Neural progenitor cell (in vitro differentiated cells): Measurements from ENCODE around the gene NCOR2. TPM values are rescaled to one million over a fixed set of nuclear protein-coding genes. Genes with fewer than 3 reads are reported as not detected.
A peak's percentile ranks its signal among the peaks of the same experiment; 100 is the strongest.

Experiments used
- DNase-seq: peaks from one replicate; pipeline ENCODE4 v3.0.0-alpha.2; 2016; ENCODE audit warnings: low spot score
- H2AFZ ChIP-seq: fragments of 200-600 bp; sonication (generic); replicated peaks from 2 replicates; pipeline ENCODE4 v1.6.1; 2016; ENCODE audit warnings: antibody characterized with exemption
- H3F3A ChIP-seq: fragments of 200-600 bp; sonication (generic); 2 replicates; pipeline ENCODE4 v1.6.1; 2016; ENCODE audit warnings: antibody characterized with exemption, low read depth
- H3K27ac ChIP-seq: fragments of 200-600 bp; sonication (generic); 2 replicates; pipeline ENCODE4 v1.5.1; 2016; ENCODE audit warnings: mild to moderate bottlenecking
- H3K27me3 ChIP-seq: fragments of 200-600 bp; sonication (generic); 2 replicates; pipeline ENCODE4 v1.6.1; 2016; ENCODE audit warnings: mild to moderate bottlenecking, moderate library complexity
- H3K36me3 ChIP-seq: fragments of 200-600 bp; sonication (generic); 2 replicates; pipeline ENCODE4 v1.5.1; 2016
- H3K4me1 ChIP-seq: fragments of 200-600 bp; sonication (generic); 2 replicates; pipeline ENCODE4 v1.6.1; 2016; ENCODE audit warnings: mixed run types
- H3K4me2 ChIP-seq: fragments of 200-600 bp; sonication (generic); 2 replicates; pipeline ENCODE4 v1.6.1; 2016
- H3K4me3 ChIP-seq: fragments of 200-600 bp; sonication (generic); 2 replicates; pipeline ENCODE4 v1.5.1; 2016
- H3K79me2 ChIP-seq: fragments of 200-600 bp; sonication (generic); 2 replicates; pipeline ENCODE4 v1.6.1; 2016; ENCODE audit warnings: low read depth
- H3K9ac ChIP-seq: fragments of 200-600 bp; sonication (generic); 2 replicates; pipeline ENCODE4 v1.6.1; 2016
- H3K9me3 ChIP-seq: fragments of 200-600 bp; sonication (generic); 2 replicates; pipeline ENCODE4 v1.5.1; 2016; ENCODE audit warnings: low read depth
- H4K20me1 ChIP-seq: fragments of 200-600 bp; sonication (generic); 2 replicates; pipeline ENCODE4 v1.6.1; 2016; ENCODE audit warnings: low read depth
- H3K27ac Mint-ChIP-seq: 3 replicates; pipeline ENCODE4 v1.8.0; 2021; ENCODE audit warnings: mixed read lengths
- H3K27me3 Mint-ChIP-seq: 2 replicates; pipeline ENCODE4 v1.8.0; 2022; ENCODE audit warnings: low read depth, mild to moderate bottlenecking, inconsistent platforms, moderate library complexity, mixed read lengths; ENCODE audit not compliant: insufficient read depth
- H3K36me3 Mint-ChIP-seq: 3 replicates; pipeline ENCODE4 v1.8.0; 2021; ENCODE audit warnings: mixed read lengths
- H3K4me1 Mint-ChIP-seq: 3 replicates; pipeline ENCODE4 v1.8.0; 2021; ENCODE audit warnings: mixed read lengths
- H3K4me3 Mint-ChIP-seq: 3 replicates; pipeline ENCODE4 v1.8.0; 2021; ENCODE audit warnings: mild to moderate bottlenecking, moderate library complexity, mixed read lengths
- H3K9me3 Mint-ChIP-seq: 3 replicates; pipeline ENCODE4 v1.8.0; 2020; ENCODE audit warnings: mixed read lengths
- CTCF ChIP-seq: fragments of 200-600 bp; sonication (generic); IDR thresholded peaks from 2 replicates; pipeline ENCODE4 v1.5.1; 2017; ENCODE audit warnings: antibody characterized with exemption, mild to moderate bottlenecking
- EZH2 ChIP-seq: fragments of 200-600 bp; sonication (generic); IDR thresholded peaks from 2 replicates; pipeline ENCODE4 v1.6.1; 2017; ENCODE audit warnings: antibody characterized with exemption, mild to moderate bottlenecking, moderate library complexity
- EZH2phosphoT487 ChIP-seq: fragments of 200-600 bp; sonication (generic); IDR thresholded peaks from 2 replicates; pipeline ENCODE4 v1.6.1; 2017; ENCODE audit warnings: antibody characterized with exemption
- total RNA-seq: library from RNA; depleted of rRNA; stranded (reverse); fragments of >200 nt; gene quantifications from 2 replicates; pipeline ENCODE4 v1.2.3, GENCODE V29; 2015; ENCODE audit warnings: low replicate concordance

NCOR2 gene
- total RNA-seq, 1 donor from 2014 or later, result 14.3 TPM

GRCh38 chr12:124556896-124557501, 10.4 kb downstream of the NCOR2 start:
- no peak overlapping the region for H3K27ac ChIP-seq
- no peak overlapping the region for H3K9ac ChIP-seq
- H3K4me1 Mint-ChIP-seq, result peaks cover 45% of the 10 kb centered on the region

GRCh38 chr12:124556074-124556466, 11.3 kb downstream of the NCOR2 start:
- Histone ChIP-seq H3K36me3 (no peaks in the 10 kb centered on the region), H3K4me2 (no peak overlapping the region), H3K9ac (no peak overlapping the region), H3F3A (peaks cover 24% of the 10 kb centered on the region), H3K4me1 (peaks cover 21% of the 10 kb centered on the region), H3K4me3 (no peak overlapping the region), H3K27ac (no peak overlapping the region), H2AFZ (no peak overlapping the region), H4K20me1 (peaks cover 100% of the 10 kb centered on the region), H3K27me3 (no peaks in the 10 kb centered on the region), H3K9me3 (no peaks in the 10 kb centered on the region), H3K79me2 (peaks cover 100% of the 10 kb centered on the region)
- Mint-ChIP-seq H3K27me3 (peaks cover 9% of the 10 kb centered on the region), H3K4me1 (peaks cover 47% of the 10 kb centered on the region), H3K27ac (no peak overlapping the region), H3K36me3 (peaks cover 2% of the 10 kb centered on the region), H3K4me3 (no peak overlapping the region), H3K9me3 (peaks cover 2% of the 10 kb centered on the region)
- no peak for TF ChIP-seq EZH2
- TF ChIP-seq EZH2phosphoT487, result no peak
- no peak for TF ChIP-seq CTCF
- DNase-seq, result no peak

More at GRCh38 chr12:124556896-124557501, 10.4 kb downstream of the NCOR2 start:
- Histone ChIP-seq H3F3A (peaks cover 17% of the 10 kb centered on the region), H3K36me3 (no peaks in the 10 kb centered on the region), H3K4me2 (peak overlapping the region; percentile 24), H3K27me3 (no peaks in the 10 kb centered on the region), H3K9me3 (no peaks in the 10 kb centered on the region), H3K79me2 (peaks cover 100% of the 10 kb centered on the region), H4K20me1 (peaks cover 100% of the 10 kb centered on the region), H2AFZ (no peak overlapping the region), H3K4me1 (peaks cover 13% of the 10 kb centered on the region), H3K4me3 (no peak overlapping the region)
- Mint-ChIP-seq H3K27me3 (peaks cover 5% of the 10 kb centered on the region), H3K4me3 (no peak overlapping the region), H3K9me3 (peaks cover 2% of the 10 kb centered on the region), H3K27ac (peak overlapping the region; percentile 42), H3K36me3 (peaks cover 2% of the 10 kb centered on the region)
- peak; percentile 47 for DNase-seq
- TF ChIP-seq EZH2phosphoT487, result no peak
- TF ChIP-seq EZH2, result no peak
- peak; percentile 4 for TF ChIP-seq CTCF

DNA sequence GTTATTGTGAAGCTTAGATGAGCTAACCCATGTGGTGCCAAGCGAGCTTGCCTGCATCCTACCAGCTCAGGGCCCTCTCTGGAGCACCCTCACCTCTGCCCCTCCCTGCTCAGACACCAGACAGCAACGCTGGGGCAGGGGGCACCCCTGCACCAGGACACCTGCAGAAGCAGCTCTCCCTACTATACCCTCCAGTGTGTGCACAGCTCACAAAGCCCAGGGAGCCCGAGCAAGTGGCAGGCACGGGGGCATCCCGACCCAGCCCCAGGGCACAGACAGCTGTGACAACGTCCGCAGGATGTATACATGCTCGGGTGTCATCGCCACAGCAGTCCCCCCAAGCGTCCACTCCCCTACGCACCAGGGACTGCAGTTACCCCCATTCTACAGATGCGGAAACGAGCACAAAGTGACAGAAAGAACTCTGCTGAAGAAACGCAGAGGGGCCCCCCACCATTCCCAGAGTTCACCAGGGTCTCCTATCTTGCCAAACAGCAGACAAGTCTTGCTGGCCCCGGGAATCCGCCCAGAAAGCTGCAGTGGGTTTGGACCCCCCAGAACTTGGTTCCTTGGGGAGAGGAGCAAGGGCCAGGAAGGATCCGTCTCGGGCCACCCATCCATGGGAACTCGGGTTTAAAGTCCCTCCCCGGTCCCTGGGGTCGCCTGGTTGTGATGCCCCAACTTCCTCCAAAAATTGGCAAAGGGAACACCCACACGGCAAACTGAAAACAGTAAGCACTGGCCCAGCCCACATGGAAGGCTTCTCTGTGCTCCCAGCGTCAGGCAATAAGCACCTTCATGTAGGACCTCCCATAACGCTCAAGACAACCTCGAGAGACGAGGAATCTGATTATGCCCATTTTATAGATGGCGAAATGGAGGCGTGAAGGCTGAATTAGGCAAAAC, 12.0 kb downstream of the NCOR2 start:
- no peak overlapping the region for H3K4me3 ChIP-seq
- Mint-ChIP-seq H3K27me3 (peaks cover 9% of the 10 kb centered on the region), H3K4me1 (peaks cover 47% of the 10 kb centered on the region), H3K27ac (no peak overlapping the region), H3K36me3 (peaks cover 2% of the 10 kb centered on the region), H3K9me3 (peaks cover 2% of the 10 kb centered on the region), H3K4me3 (no peak overlapping the region)
- DNase-seq, result no peak
- H3K9ac ChIP-seq, result no peak overlapping the region
- H3K36me3 ChIP-seq, result no peaks in the 10 kb centered on the region
- H2AFZ ChIP-seq, result no peak overlapping the region
- H3K27me3 ChIP-seq, result no peaks in the 10 kb centered on the region
- peaks cover 100% of the 10 kb centered on the region for H3K79me2 ChIP-seq
- no peak for TF ChIP-seq CTCF
- no peak for TF ChIP-seq EZH2
- TF ChIP-seq EZH2phosphoT487, result no peak
- H3K4me1 ChIP-seq, result peaks cover 27% of the 10 kb centered on the region
- no peak overlapping the region for H3K27ac ChIP-seq
- no peaks in the 10 kb centered on the region for H3K9me3 ChIP-seq
- no peak overlapping the region for H3K4me2 ChIP-seq
- peaks cover 100% of the 10 kb centered on the region for H4K20me1 ChIP-seq
- H3F3A ChIP-seq, result peaks cover 24% of the 10 kb centered on the region
